Measurements from ENCODE around the gene HLA-DOA. TPM values are rescaled to one million over a fixed set of nuclear protein-coding genes. Genes with fewer than 3 reads are reported as not detected.

The HLA-DOA gene
- total and polyA plus RNA-seq, 10 of the 15 experiments (the other 5 are each of a cell fraction or from before 2014, with no cell fraction given): 8.8 to 108 (median 58.3) TPM

DNA sequence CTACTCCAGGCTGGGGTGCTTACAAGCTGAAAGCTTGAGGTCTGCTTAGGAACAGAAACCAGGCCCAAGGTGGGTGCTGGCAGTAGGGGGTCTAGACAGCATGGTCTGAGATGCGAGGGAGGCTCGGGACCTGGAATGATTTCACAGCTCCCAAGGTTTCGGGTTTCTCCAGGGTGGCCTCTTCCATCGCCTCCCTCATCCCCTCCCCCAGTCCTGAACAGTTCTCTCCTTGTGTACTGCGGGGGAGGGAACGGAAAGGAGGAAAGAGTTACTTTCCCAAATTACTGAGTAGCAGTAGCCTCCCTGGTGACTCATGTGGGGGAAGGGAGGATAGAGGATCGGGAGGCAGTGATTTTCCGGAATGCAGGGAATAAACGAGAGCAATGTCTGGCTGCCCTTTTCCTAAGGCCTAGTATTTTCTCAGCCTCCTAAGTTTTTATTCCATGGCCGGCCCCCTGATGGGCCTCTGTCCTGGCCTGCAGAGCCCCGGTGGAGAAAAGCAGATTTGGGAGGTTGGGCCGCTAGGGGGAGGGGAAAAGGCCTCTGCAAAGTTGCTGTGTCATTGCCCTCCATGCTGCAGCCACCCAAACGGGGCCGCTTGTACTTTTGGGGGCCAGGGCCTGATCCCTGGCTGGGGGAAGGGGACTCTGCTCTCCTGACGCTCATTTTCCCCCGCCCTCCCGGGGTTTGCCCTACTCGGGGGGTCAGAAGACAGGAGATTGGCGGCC is 39.5 kb downstream of the HLA-DOA start (continued):
- peak; percentile 14; the same call in 1 of the 2 replicates for TF ChIP-seq SMAD5 (IDR thresholded peaks at IDR 0.05; ENCODE audit: low read depth)
- peak; percentile 11 for TF ChIP-seq HDAC6 (IDR thresholded peaks at IDR 0.05; ENCODE audit: unreplicated experiment)
- TF ChIP-seq, protein P1, sequence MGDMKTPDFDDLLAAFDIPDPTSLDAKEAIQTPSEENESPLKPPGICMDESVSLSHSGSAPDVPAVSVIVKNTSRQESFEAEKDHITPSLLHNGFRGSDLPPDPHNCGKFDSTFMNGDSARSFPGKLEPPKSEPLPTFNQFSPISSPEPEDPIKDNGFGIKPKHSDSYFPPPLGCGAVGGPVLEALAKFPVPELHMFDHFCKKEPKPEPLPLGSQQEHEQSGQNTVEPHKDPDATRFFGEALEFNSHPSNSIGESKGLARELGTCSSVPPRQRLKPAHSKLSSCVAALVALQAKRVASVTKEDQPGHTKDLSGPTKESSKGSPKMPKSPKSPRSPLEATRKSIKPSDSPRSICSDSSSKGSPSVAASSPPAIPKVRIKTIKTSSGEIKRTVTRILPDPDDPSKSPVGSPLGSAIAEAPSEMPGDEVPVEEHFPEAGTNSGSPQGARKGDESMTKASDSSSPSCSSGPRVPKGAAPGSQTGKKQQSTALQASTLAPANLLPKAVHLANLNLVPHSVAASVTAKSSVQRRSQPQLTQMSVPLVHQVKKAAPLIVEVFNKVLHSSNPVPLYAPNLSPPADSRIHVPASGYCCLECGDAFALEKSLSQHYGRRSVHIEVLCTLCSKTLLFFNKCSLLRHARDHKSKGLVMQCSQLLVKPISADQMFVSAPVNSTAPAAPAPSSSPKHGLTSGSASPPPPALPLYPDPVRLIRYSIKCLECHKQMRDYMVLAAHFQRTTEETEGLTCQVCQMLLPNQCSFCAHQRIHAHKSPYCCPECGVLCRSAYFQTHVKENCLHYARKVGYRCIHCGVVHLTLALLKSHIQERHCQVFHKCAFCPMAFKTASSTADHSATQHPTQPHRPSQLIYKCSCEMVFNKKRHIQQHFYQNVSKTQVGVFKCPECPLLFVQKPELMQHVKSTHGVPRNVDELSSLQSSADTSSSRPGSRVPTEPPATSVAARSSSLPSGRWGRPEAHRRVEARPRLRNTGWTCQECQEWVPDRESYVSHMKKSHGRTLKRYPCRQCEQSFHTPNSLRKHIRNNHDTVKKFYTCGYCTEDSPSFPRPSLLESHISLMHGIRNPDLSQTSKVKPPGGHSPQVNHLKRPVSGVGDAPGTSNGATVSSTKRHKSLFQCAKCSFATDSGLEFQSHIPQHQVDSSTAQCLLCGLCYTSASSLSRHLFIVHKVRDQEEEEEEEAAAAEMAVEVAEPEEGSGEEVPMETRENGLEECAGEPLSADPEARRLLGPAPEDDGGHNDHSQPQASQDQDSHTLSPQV (IDR thresholded peaks at IDR 0.05): no peak
- TF ChIP-seq ZNF384 (IDR thresholded peaks at IDR 0.05; ENCODE audit: borderline replicate concordance, low read depth, low read length): no peak
- no peak for TF ChIP-seq YBX1 (IDR thresholded peaks at IDR 0.05)
- peak; percentile 74 for TF ChIP-seq POLR2AphosphoS5 (IDR thresholded peaks at IDR 0.05; ENCODE audit: low read length)
- TF ChIP-seq, protein P2, sequence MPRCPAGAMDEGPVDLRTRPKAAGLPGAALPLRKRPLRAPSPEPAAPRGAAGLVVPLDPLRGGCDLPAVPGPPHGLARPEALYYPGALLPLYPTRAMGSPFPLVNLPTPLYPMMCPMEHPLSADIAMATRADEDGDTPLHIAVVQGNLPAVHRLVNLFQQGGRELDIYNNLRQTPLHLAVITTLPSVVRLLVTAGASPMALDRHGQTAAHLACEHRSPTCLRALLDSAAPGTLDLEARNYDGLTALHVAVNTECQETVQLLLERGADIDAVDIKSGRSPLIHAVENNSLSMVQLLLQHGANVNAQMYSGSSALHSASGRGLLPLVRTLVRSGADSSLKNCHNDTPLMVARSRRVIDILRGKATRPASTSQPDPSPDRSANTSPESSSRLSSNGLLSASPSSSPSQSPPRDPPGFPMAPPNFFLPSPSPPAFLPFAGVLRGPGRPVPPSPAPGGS (IDR thresholded peaks at IDR 0.05; ENCODE audit: borderline replicate concordance, insufficient read depth, low read depth, low read length, poor library complexity, severe bottlenecking): no peak
- no peak for TF ChIP-seq SMARCA5 (IDR thresholded peaks at IDR 0.05)
- TF ChIP-seq CHD2 (IDR thresholded peaks at IDR 0.05; ENCODE audit: borderline replicate concordance, low read depth, low read length): peak; percentile 78
- no peak for TF ChIP-seq ETV6 (conservative IDR thresholded peaks at IDR 0.05 in 1 of 2, IDR thresholded peaks at IDR 0.05 in 1 of 2; ENCODE audit: borderline replicate concordance in 1 of 2, low read depth in 1 of 2)
- no peak for TF ChIP-seq RAD51 (IDR thresholded peaks at IDR 0.05)
- no peak for TF ChIP-seq BRCA1 (IDR thresholded peaks at IDR 0.05; ENCODE audit: low read depth, low read length)
- TF ChIP-seq KAT2A (conservative IDR thresholded peaks at IDR 0.05; ENCODE audit: control insufficient read depth, low read depth, low read length): no peak
- TF ChIP-seq EGR1 (IDR thresholded peaks at IDR 0.05; ENCODE audit: borderline replicate concordance in 1 of 2, low read depth in 2 of 2, low read length in 2 of 2): no peak
- TF ChIP-seq, protein P3, sequence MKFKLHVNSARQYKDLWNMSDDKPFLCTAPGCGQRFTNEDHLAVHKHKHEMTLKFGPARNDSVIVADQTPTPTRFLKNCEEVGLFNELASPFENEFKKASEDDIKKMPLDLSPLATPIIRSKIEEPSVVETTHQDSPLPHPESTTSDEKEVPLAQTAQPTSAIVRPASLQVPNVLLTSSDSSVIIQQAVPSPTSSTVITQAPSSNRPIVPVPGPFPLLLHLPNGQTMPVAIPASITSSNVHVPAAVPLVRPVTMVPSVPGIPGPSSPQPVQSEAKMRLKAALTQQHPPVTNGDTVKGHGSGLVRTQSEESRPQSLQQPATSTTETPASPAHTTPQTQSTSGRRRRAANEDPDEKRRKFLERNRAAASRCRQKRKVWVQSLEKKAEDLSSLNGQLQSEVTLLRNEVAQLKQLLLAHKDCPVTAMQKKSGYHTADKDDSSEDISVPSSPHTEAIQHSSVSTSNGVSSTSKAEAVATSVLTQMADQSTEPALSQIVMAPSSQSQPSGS (IDR thresholded peaks at IDR 0.05; ENCODE audit: low read length): no peak
- no peak for TF ChIP-seq NR2C2 (IDR thresholded peaks at IDR 0.05; ENCODE audit: borderline replicate concordance, control insufficient read depth, insufficient read length, low read depth)
- TF ChIP-seq ATF7 (IDR thresholded peaks at IDR 0.05; ENCODE audit: low read depth): no peak
- TF ChIP-seq GABPA (IDR thresholded peaks at IDR 0.05; ENCODE audit: low read depth): no peak
- TF ChIP-seq PML (IDR thresholded peaks at IDR 0.05; ENCODE audit: low read length): no peak
- TF ChIP-seq SUPT20H (IDR thresholded peaks at IDR 0.05; ENCODE audit: borderline replicate concordance, control insufficient read depth, low read depth, low read length): no peak
- 0 out of 2 replicates have a peak, but pooled peaks have one; percentile 47 for TF ChIP-seq NR2C1 (IDR thresholded peaks at IDR 0.05)
- TF ChIP-seq, protein P4, sequence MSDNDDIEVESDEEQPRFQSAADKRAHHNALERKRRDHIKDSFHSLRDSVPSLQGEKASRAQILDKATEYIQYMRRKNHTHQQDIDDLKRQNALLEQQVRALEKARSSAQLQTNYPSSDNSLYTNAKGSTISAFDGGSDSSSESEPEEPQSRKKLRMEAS (IDR thresholded peaks at IDR 0.05; ENCODE audit: low read depth, low read length): no peak
- TF ChIP-seq DPF2 (IDR thresholded peaks at IDR 0.05): no peak
- TF ChIP-seq HCFC1 (IDR thresholded peaks at IDR 0.05; ENCODE audit: low read length): 0 out of 2 replicates have a peak, but pooled peaks have one; percentile 41
- TF ChIP-seq ZBED1 (IDR thresholded peaks at IDR 0.05; ENCODE audit: borderline replicate concordance): 0 out of 2 replicates have a peak, but pooled peaks have one; percentile 51
